ENCODE data around the gene EXOC6.
"Not testable (repeated sequence)": the region's sequence is repeated elsewhere in the genome, so short reads cannot be mapped to it uniquely, and the experiment has no call there.

Gene EXOC6

DNA sequence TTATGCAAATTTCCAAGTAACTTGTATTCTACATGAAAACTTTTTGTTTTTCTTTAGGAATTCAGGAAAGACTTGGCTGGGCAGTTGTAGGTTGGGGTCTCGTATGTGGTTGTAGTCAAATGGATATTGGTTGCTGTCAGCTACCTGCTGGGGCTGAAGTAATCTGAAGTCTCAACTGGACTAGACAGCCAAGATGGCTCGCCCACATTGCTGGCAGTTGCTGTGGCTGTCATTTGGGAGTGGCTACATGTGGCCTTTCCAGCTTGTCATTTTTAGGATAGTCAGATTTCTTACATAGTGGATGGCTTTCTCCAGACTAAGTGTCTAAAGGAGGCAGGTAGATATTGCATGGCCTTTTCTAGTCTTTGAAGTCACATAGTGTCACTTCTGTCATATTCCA lies 32.6 kb downstream of the EXOC6 start:
- DNase-seq, result no peak

DNA sequence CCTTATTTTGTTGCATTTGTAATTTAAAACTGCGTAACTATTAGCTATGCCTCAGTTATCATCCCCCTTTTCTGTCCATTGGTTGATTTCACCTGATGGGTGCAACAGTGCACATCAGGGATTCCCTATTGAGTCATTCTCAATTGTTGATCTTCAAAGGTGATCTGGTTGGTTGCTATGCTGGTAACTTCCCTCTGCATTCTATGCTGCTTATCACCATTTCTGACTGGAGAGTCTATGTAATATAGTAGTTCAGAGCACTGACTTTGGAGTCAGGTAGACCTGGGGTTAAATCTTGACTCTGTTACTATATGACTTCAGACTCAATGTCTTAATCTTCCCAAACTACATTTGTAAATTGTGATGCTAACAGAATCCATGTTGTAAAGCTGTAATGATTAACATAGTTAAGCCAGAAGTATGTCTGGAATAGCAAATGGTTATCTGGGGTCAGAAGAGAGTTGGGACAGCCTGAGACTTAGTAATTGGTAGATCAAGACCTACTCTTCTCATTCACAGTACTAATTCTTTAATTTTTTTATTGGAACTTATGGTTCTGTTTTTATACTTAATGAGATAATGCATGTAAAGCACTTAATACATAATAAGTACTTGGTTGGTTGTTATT lies 38.1 kb downstream of the EXOC6 start:
- no peak for DNase-seq

DNA sequence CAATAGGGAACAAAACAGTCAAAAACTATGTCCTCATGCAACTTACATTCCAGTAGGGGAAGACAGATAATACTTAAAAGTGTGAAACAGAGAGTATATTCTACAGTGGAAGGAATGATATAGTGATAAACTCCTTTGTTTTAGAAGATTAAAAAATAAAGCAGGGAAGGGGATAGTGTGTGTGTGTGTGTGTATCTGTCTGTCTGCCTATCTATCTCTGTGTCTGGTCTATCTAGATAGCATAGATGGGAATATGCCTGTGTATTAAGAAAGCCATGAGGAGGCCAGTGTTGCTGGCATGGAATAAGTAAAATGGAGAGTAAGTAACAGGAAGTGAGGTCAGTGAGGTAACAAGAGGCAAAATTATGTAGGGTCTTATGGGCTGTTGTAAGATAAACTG lies 42.2 kb downstream of the EXOC6 start:
- no peak for DNase-seq

DNA sequence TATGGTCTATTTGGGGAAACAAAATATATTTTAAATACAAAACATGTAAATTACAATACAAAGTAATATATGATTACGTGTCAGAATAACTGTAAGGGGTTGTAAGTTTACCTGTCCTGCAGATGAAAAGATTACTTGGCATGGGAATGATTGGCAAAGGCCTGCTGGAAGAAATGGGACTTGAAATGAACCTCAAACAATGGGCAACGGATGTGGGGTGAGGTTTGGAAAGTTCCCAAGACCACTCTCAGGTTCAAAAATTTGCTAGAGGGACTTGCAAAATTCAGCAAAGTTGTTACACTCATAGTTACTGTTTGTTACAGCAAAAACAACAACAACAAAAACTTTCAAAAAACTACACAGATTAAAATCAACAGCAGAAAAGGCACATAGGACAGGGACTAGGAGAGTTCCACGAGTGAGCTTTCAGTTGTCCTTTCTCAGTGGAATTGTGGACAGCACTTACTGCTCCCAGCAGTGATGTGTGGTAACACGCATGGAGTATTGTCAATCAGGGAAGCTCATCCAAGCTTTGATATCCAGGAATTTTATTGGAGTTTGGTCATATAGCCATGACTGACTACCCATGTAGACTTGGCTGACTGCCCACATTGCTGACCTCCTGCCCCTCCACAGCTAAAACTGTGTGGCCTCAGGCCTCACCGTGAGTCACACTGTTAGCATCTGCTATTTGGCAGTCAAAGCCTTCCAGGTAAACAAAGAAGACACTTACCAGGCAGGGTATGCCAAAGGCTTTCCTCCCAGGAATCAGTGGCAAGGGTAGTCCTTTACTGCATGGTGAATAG lies 43.8 kb downstream of the EXOC6 start:
- DNase-seq, result no peak

DNA sequence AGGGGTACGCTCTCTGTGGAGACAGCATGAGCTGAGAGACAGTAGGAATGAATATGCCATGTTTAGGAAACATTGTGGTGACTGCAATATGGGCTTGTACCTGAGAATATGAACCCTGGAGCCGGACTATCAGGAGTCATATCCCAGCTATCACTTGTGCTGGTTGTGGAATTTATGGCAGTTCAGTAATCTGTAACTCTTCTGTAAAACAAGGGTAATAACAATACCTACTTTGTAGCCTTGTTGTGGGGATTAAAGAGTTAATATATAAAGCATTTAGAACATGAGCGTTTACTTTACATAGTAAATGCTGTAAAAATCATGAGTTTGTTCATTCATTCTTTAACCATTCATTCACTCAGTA lies 44.4 kb downstream of the EXOC6 start:
- no peak for DNase-seq

DNA sequence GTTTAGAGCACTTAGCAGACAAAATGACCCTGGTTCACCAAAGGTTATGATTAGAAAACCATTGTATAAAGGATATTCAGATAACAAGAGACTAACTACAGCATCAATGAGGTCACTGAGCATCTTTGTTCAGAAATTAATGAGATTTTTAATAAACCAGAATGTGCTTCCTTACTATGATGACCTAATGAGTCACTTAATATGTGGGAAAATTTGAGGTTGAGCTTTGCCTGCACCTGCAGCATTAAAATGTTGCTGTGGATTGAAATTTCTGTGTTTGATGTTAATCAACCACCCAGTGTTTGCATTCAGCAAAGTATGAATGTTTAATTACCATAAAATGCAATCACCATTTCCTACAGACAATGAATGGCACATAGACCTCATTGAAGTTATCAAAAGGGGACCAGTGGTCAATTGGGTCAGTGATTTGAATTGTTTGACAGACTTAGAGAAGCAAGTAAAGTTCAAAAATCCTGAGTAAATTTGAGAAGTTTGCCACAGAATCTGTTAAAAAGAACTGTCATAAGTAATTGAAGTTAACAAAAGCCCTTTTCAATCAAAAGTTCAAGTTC lies 45.8 kb downstream of the EXOC6 start:
- no peak for DNase-seq

DNA sequence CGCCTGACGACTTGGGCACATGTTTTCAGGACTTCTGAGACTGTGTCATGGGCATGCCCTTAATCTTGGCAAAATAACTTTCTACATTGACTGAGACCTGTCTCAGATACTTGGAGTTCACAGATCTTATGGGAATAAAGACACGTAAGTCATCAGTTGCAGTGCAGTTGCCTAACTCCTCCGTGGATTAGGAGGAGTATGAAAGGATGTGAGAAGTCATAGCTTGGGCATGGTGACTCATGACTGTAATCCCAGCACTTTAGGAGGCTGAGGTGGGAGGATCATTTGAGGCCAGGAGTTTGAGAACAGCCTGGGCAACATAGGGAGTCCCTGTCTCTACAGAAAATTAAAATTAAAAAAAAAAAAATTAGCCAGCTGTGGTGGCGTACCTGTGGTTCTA lies 49.6 kb downstream of the EXOC6 start:
- no peak for DNase-seq

DNA sequence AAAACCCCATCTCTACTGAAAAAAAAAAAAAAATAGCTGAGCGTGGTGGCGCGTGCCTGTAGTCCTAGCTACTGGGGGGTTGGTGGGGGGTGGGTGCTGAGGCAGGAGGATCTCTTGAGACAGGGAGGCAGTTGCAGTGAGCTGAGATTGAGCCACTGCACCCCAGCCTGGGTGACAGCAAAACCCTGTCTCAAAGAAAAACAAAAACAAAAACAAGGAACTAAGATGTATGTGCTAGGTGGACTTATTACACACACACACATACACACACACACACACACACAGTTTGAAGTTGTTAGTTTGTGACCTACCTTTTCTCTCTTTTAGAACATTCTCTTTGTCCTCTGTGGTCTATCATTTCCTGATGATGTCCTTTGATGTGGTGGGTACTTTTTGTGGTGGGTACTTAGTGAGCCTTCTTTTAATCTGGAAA lies 53.5 kb downstream of the EXOC6 start:
- no peak for DNase-seq

DNA sequence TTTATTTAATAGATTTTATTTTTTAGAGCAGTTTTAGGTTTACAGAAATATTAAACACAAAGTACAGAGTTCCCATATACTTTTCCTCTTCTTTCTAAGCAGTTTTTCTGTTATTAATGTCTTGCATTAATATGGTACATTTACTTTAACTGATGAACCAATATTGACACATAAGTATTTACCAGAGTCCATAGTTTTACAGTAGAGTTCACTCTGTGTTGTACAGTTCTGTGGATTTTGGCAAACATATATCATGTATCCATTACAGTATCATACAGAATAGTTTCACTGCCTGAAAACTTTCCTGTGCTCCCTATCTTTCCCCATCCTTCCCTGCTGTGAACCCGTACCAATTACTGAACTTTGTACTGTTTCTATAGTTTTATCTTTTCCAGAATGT lies 55.3 kb downstream of the EXOC6 start:
- no peak for DNase-seq

DNA sequence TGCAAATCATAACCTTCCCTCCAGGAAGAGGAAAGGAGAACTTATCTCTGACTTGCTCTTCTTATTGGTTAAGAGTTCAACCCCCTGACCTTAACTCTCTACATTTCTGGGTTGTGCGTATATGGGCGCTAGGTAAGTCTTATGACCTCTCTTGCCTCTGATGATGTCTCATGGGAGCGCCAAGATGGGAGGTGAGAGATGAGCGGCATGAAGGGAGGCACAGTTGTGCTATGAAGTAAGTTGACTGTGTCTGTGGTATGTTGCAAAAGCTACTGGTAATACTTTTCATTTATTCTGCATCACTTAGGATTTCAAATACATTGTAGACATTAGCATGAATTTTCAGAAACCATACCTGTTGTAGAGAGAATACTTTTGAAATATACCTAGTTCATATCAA lies 59.0 kb downstream of the EXOC6 start:
- no peak for DNase-seq

DNA sequence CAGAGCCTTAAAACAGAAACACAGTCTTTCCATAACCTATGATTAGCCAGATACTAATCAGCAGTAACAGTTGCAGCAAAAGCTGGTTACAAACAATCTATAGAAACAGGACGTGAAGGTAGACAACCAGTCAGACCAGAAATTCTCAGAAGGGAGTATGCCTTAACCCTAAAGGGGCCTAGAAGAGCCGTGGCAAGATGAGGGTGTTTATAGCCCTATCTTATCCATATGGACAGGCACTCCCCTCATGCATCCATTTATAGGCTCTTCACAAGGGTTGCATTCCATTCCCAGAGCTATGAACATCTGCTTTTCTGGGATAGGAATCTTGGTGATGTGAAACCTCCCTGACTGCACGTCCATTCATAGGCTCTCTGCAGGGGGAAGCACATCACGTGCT lies 64.3 kb downstream of the EXOC6 start:
- DNase-seq, result not testable (repeated sequence)

DNA sequence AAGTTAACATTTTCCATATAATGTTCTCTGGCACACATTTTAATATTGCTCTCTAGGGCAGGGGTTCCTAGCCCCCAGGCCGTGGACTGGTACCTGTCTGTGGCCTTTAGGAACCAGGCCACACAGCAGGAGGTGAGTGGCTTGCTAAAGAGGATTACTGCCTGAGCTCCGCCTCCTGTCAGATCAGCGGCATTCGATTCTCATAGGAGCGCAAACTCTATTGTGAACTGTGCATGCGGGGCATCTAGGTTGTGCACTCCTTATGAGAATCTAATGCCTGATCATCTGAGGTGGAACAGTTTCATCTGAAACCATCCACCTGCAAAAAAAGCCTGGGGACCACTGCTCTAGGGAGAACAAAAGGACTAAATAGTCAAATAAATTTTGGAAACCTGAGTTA lies 65.7 kb downstream of the EXOC6 start:
- no peak for DNase-seq

DNA sequence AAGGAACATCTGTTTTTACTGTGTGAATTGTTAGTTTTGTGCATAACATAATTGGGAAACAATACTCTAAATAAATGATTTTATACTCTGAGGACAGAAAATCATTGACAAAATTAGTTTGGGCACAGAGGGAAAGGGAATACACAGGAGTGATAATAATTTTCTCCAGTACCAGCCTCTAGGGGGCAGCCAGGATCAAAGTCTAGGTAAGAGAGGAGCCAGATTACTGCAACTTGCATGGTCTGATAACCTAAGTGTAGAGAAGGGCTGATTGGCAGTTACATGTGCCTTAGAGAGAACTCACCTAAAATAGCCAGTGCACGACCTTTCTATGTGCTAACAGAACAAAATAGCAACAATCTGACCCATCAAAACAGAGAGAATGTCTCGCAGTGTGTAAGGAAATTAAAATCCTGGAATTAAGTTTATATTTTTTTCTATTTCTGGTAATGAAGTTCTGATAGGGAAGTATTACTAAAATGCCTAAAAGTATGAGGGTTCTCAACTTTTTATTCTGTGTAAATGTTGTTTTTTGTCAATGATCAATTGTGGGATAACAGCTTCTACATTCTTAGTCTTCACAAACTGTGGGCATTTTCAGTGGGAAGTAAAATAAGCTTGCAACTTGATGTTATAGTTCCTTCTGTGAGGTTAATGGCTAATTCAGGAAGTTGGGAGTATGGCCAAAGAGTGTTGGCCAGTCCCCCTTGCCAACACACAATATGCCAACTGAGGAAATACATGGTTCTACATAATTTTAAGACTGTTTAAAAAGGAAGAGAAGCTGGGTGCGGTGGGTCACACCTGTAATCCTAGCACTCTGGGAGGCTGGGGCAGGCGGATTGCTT lies 66.4 kb downstream of the EXOC6 start:
- no peak for DNase-seq

DNA sequence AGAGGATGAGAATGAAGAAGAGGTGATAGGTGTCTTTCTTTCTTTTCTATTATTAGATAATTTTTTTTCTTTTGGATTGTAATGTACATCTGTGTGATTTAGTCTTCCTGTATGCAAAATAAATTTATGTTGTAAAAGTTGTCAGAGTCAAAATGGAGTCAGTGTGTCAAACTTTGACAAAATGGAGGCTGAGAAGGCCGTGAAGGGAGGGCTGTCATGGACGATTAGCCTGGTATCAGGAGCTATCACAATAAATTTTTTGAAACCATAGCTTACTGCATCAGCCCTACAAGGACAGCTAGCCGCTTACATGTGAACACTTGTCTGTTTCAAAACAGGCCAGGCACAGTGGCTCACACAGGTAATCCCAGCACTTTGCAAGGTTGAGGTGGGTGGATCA lies 67.6 kb downstream of the EXOC6 start:
- no peak for DNase-seq

DNA sequence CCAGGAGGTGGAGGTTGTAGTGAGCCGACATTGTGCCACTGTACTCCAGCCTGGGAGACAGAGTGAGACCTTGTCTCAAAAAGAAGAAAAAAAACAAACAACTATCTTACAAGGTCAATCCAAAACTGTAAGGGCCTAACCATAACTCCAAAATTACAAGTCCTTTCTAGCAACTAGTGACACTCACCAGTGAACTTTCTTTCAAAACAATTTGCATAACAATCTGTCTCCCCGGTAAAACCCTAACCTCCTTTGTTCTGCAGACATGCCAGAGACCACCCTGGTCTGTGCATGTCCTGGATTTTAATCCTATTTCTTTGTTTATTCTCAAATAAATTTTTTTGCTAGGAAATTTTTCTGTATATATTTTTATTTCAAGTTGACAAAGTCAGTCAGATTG lies 68.1 kb downstream of the EXOC6 start:
- no peak for DNase-seq

DNA sequence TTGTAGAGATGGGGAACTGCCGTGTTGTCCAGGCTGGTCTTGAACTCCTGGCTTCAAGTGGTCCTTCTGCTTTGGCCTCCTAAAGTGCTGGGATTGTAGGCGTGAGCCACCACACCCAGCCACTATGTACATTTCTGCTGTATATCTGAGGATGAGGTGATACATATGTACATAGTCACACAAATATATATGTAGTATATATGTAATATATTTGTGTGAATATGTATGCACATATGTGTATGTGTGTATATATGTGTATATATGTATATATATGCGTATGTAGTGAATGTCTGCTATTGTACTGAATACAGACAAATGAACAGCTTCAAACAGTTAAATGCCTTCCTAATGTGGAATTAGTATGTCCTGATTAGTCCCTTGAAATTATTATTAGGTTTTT lies 70.3 kb downstream of the EXOC6 start:
- no peak for DNase-seq

DNA sequence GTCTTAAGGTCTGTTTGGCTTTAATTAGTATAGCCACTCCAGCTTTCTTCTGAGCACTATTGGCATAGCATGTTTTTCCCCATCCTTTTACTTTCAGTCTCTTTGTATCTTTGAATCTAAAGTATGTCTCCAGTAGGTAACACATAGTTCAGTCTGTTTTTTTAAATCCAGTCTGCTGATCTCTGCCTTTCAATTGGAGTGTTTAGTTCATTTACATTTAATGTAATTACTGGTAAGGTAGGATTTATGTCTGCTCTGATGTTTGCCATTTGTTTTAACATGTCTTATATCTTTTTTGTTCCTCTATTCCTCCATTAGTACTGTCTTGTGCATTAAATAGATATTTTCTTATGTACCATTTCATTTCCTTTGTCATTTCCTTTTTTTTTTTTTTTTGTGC lies 72.5 kb downstream of the EXOC6 start:
- DNase-seq, result no peak

DNA sequence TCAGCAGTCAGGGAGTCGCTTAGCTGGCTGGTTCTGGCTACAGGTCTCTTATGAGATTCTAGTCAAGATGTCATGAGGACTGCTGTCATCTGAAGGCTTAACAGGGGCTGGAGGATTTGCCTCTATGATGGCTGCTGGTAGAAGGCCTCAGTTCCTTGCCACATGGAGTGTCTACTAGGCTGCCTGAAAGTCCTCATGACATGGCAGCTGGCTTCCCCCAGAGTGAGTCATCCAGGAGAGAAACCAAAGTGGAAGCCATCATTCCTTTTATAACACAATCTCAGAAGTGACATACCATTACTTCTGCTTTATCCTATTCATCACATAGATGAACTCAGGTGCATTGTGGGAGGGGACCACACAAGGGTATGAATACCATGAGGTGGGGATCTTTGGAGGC lies 75.1 kb downstream of the EXOC6 start:
- DNase-seq, result no peak

DNA sequence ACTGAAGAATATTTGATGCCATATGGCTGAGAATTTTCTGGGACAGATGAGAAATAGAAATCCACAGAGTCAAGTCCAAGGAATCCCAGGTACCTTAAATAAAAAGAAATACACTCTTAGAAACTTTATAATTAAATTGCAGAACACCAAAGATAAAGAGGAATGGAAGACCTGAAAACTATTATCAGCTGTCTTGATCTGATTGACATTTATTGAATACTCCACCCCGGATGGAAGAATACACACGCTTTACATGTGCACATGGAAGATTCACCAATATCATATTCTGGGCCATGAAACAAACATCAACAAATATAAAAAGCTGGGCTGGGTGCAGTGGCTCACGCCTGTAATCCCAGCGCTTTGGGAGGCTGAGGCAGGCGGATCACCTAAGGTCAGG lies 81.6 kb downstream of the EXOC6 start:
- DNase-seq, result no peak

DNA sequence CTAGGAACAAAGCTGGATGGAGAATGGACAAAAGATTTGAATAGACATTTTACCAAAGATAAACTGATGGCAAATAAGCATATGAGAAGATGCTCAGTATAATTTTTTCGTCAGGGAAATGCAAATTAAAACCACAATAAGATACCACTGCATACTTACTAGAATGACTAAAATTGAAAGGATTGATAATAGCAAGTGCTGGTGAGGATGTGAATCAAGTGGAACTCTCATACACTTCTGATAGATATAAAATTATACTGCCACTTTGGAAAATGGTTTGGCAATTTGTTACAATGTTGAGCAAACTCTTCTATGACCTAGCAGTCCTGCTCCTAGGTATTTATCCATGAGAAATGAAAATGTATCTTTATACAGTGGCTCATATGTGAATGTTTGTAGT lies 83.3 kb downstream of the EXOC6 start:
- no peak for DNase-seq

DNA sequence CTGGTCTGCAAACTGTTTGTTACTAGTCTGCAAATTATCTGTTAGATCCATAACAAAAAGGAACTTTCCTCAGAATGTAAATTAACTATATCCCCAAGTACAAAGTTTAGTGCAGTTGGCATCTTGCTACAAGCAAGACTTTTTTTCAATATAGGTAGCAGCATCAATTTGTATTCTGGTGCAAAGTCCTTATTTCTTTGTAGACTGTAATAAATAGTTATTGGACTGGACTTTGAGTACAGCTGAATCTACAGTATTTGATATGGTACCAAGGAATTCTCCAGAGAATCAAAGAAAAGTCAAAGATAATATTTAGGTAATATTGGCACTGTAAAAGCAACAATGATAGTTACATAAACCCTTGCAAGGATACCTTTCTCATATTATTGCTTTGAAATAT lies 89.6 kb downstream of the EXOC6 start:
- DNase-seq, result no peak

DNA sequence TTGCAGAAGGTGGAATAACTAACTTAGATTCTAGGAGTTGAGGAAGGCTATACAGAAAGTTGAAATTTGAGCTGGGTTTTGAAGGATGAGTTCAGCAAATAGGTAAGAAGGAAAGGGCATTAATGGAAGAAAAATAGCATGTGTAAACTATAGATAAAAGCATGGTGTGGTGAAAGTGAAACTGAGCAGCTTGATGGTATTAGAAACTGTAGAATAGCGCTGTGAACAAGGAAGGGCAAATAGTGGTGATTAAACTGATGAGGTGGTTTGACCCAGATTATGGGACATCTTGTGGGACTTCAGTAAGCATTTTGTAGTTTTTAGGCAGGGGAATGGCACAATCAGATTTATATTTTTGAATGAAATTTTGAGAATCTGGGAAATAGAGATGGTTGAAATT lies 90.5 kb downstream of the EXOC6 start:
- DNase-seq, result no peak

DNA sequence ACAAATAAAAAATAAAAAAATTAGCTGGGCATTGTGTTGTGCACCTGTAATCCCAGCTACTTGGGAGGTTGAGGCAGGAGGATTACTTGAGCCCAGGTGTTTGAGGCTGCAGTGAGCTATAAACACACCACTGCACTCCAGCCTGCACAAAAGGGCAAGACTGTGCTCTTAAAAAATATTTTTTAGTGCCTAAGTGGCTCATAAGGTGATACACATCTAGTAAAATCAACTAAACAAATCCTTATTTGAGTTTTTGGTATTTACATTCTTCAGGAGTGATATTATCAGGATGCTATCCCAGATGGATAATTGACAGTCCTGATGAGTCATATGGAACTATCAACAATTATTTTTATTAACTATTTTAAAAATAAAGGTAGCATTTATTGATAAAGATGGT lies 93.9 kb downstream of the EXOC6 start:
- DNase-seq, result no peak

DNA sequence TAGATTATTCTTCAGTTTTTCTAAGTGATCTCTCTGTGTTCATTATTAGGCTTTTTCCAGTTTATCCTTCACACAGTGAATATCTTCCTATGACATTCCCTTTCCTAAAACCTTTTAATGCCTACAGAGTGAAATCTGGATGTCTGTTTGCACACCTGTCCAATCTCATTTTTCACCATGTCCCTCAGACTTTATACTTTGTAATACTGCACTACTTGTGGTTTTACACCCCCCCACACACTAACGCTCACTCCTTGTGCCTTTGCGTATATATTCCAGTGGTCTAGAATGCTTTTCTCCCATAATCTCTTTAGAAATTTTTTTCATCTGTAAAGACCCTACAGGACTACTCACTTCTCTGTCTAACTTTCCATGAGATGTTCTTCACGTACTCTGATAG lies 98.2 kb downstream of the EXOC6 start:
- DNase-seq, result no peak

Data from activated CD4-positive, CD25-positive, alpha-beta regulatory T cell treated with anti-CD3 and anti-CD28 coated beads, Interleukin-2, amount 50 U/mL, for 72 hours (primary cell).